Measurements from ENCODE around the gene PTPRN2.

DNA sequence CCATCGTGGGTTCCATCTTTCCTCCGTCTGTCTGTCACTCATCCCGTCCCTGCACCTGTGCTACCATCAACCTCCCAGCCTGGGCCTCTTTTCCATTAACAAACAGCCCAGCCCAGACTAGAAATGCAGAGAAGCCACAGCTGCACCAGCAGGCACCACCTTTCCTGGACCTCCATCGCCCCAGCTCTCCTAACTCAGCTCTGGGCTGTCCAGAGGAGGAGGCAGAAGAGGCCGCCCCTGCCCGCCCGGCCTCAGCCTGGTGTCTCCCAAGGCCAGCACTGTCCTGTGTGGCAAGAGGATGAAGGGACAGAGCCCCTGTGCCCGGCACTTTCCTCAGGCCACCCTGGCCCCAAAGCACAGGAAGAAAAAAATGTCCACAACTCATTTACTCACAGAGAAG, 225.6 kb downstream of the PTPRN2 start:
- TF ChIP-seq EZH2 (IDR thresholded peaks at IDR 0.05; ENCODE audit: borderline replicate concordance, low read depth, low read length, poor library complexity, severe bottlenecking) (no peak), CTCF (conservative IDR thresholded peaks at IDR 0.05; ENCODE audit: low read depth, low read length) (no peak)

Data from A673 (cell line).